WTC11 (cell line): ENCODE measurements around the gene NAB1.

ENCODE experiments used
- CBFB ChIP-seq: sonication (generic); formaldehyde crosslinking; IDR thresholded peaks from 2 replicates; pipeline ENCODE4 v1.8.1; 2022; ENCODE audit warnings: mild to moderate bottlenecking, low read depth, missing genetic modification reagents
- CREB1 ChIP-seq: sonication (generic); formaldehyde crosslinking; IDR thresholded peaks from 2 replicates; pipeline ENCODE4 v1.8.0; 2023; ENCODE audit warnings: mild to moderate bottlenecking, missing genetic modification reagents
- IRF2 ChIP-seq: sonication (generic); formaldehyde crosslinking; IDR thresholded peaks from 2 replicates; pipeline ENCODE4 v1.8.0; 2022; ENCODE audit warnings: low read depth, missing genetic modification reagents, borderline replicate concordance
- KAT7 ChIP-seq: sonication (generic); formaldehyde crosslinking; IDR thresholded peaks from 2 replicates; pipeline ENCODE4 v1.8.1; 2023; ENCODE audit warnings: missing genetic modification reagents, mild to moderate bottlenecking, borderline replicate concordance
- NFYB ChIP-seq: sonication (generic); formaldehyde crosslinking; conservative IDR thresholded peaks from 2 replicates; pipeline ENCODE4 v1.8.0; 2022; ENCODE audit warnings: low read depth, missing genetic modification reagents
- SP1 ChIP-seq: sonication (generic); formaldehyde crosslinking; conservative IDR thresholded peaks from 2 replicates; pipeline ENCODE4 v1.8.1; 2022; ENCODE audit warnings: missing genetic modification reagents
- ZNF232 ChIP-seq: sonication (generic); formaldehyde crosslinking; IDR thresholded peaks from 2 replicates; pipeline ENCODE4 v1.8.0; 2022; ENCODE audit warnings: mild to moderate bottlenecking, missing genetic modification reagents
- ZNF317 ChIP-seq: sonication (generic); formaldehyde crosslinking; IDR thresholded peaks from 2 replicates; pipeline ENCODE4 v1.8.1; 2023; ENCODE audit warnings: low read depth, mild to moderate bottlenecking, moderate library complexity, missing genetic modification reagents, borderline replicate concordance
- TF ChIP-seq, protein P1 (sequence below): sonication (generic); formaldehyde crosslinking; IDR thresholded peaks from 2 replicates; pipeline ENCODE4 v1.8.1; 2022; ENCODE audit warnings: low read depth, missing genetic modification reagents, borderline replicate concordance
- TF ChIP-seq, protein P2 (sequence below): fragments of 200-600 bp; IDR thresholded peaks from 2 replicates; pipeline ENCODE4 v1.8.0; 2022; ENCODE audit warnings: antibody characterized with exemption
- TF ChIP-seq, protein P3 (sequence below): sonication (generic); formaldehyde crosslinking; IDR thresholded peaks from 2 replicates; pipeline ENCODE4 v1.8.0; 2022; ENCODE audit warnings: mild to moderate bottlenecking, missing genetic modification reagents
- TF ChIP-seq, protein P4 (sequence below): sonication (generic); formaldehyde crosslinking; conservative IDR thresholded peaks from 2 replicates; pipeline ENCODE4 v1.8.1; 2022; ENCODE audit warnings: mild to moderate bottlenecking, missing genetic modification reagents
- TF ChIP-seq, protein P5 (sequence below): sonication (generic); formaldehyde crosslinking; IDR thresholded peaks from 2 replicates; pipeline ENCODE4 v1.8.0; 2022; ENCODE audit warnings: missing genetic modification reagents

DNA sequence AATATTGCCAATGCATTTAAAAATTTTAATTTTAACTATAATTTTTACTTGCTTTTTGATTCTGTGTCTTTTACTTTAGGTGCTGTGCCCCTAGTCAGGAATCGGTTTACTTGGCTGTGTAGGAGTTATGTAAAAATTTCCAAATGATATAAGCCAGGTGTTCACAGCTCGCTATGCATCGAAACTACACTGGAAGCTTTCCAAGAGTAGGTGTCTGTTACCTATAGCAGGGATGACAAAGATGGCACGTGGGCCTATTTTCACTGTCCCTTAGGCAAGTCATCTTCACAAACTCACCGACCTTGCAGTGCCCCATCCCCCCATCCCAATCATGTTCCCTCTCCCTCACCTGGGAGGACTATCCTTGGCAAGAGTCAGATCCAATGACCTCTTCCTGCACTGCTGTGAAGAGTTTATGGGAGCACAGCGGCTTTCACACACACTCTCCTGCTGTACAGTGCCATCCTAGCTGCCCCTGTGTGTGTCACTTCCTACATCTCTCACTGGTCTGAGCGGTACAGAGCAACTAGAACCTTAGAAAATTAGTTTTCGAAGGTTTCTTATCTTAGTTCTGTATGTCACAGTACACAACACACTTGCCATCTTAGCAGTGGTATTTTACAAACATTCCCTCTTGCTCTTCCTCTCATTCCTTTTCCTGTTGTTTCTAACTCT is 49.2 kb upstream of the NAB1 start:
- TF ChIP-seq, protein P1, sequence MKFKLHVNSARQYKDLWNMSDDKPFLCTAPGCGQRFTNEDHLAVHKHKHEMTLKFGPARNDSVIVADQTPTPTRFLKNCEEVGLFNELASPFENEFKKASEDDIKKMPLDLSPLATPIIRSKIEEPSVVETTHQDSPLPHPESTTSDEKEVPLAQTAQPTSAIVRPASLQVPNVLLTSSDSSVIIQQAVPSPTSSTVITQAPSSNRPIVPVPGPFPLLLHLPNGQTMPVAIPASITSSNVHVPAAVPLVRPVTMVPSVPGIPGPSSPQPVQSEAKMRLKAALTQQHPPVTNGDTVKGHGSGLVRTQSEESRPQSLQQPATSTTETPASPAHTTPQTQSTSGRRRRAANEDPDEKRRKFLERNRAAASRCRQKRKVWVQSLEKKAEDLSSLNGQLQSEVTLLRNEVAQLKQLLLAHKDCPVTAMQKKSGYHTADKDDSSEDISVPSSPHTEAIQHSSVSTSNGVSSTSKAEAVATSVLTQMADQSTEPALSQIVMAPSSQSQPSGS (CRISPR knock-in tag) = no peak
- TF ChIP-seq, protein P2, sequence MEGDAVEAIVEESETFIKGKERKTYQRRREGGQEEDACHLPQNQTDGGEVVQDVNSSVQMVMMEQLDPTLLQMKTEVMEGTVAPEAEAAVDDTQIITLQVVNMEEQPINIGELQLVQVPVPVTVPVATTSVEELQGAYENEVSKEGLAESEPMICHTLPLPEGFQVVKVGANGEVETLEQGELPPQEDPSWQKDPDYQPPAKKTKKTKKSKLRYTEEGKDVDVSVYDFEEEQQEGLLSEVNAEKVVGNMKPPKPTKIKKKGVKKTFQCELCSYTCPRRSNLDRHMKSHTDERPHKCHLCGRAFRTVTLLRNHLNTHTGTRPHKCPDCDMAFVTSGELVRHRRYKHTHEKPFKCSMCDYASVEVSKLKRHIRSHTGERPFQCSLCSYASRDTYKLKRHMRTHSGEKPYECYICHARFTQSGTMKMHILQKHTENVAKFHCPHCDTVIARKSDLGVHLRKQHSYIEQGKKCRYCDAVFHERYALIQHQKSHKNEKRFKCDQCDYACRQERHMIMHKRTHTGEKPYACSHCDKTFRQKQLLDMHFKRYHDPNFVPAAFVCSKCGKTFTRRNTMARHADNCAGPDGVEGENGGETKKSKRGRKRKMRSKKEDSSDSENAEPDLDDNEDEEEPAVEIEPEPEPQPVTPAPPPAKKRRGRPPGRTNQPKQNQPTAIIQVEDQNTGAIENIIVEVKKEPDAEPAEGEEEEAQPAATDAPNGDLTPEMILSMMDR = no peak
- TF ChIP-seq ZNF232 (CRISPR knock-in tag) (no peak), SP1 (CRISPR knock-in tag) (no peak), IRF2 (no peak), NFYB (no peak), ZNF317 (no peak), KAT7 (no peak), CREB1 (CRISPR knock-in tag) (no peak), CBFB (CRISPR knock-in tag) (no peak)
- TF ChIP-seq, protein P3, sequence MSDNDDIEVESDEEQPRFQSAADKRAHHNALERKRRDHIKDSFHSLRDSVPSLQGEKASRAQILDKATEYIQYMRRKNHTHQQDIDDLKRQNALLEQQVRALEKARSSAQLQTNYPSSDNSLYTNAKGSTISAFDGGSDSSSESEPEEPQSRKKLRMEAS (CRISPR knock-in tag) = no peak
- TF ChIP-seq, protein P4, sequence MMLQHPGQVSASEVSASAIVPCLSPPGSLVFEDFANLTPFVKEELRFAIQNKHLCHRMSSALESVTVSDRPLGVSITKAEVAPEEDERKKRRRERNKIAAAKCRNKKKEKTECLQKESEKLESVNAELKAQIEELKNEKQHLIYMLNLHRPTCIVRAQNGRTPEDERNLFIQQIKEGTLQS = no peak
- TF ChIP-seq, protein P5, sequence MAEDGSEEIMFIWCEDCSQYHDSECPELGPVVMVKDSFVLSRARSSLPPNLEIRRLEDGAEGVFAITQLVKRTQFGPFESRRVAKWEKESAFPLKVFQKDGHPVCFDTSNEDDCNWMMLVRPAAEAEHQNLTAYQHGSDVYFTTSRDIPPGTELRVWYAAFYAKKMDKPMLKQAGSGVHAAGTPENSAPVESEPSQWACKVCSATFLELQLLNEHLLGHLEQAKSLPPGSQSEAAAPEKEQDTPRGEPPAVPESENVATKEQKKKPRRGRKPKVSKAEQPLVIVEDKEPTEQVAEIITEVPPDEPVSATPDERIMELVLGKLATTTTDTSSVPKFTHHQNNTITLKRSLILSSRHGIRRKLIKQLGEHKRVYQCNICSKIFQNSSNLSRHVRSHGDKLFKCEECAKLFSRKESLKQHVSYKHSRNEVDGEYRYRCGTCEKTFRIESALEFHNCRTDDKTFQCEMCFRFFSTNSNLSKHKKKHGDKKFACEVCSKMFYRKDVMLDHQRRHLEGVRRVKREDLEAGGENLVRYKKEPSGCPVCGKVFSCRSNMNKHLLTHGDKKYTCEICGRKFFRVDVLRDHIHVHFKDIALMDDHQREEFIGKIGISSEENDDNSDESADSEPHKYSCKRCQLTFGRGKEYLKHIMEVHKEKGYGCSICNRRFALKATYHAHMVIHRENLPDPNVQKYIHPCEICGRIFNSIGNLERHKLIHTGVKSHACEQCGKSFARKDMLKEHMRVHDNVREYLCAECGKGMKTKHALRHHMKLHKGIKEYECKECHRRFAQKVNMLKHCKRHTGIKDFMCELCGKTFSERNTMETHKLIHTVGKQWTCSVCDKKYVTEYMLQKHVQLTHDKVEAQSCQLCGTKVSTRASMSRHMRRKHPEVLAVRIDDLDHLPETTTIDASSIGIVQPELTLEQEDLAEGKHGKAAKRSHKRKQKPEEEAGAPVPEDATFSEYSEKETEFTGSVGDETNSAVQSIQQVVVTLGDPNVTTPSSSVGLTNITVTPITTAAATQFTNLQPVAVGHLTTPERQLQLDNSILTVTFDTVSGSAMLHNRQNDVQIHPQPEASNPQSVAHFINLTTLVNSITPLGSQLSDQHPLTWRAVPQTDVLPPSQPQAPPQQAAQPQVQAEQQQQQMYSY (CRISPR knock-in tag) = no peak
